VCaP (cell line): ENCODE results near the gene PEX7.
"Not testable (repeated sequence)": the region's sequence is repeated elsewhere in the genome, so short reads cannot be mapped to it uniquely, and the experiment has no call there.

ENCODE experiments used
- H3K27ac ChIP-seq: fragments of 450-650 bp; 2 replicates; pipeline ENCODE4 v1.5.1; 2017
- CTCF ChIP-seq: fragments of 450-650 bp; conservative IDR thresholded peaks from 2 replicates; pipeline ENCODE4 v1.5.1; 2017; ENCODE audit warnings: mild to moderate bottlenecking, moderate library complexity

PEX7 gene

GRCh38 chr6:136823128-136823660 lies 802 bp downstream of the PEX7 start:
- H3K27ac ChIP-seq: peak overlapping the region; percentile 87
- TF ChIP-seq CTCF: no peak

- H3K27ac ChIP-seq: peak overlapping the region; percentile 72
- no peak for TF ChIP-seq CTCF
Measured at GRCh38 chr6:136826216-136826615, 3.8 kb downstream of the PEX7 start.

GRCh38 chr6:136831873-136832562 lies 9.6 kb downstream of the PEX7 start:
- no peak overlapping the region for H3K27ac ChIP-seq
- no peak for TF ChIP-seq CTCF

GRCh38 chr6:136840276-136841001 lies 18.0 kb downstream of the PEX7 start:
- no peak overlapping the region for H3K27ac ChIP-seq
- no peak for TF ChIP-seq CTCF

GRCh38 chr6:136843210-136843609 lies 20.8 kb downstream of the PEX7 start:
- TF ChIP-seq CTCF: no peak
- no peak overlapping the region for H3K27ac ChIP-seq

- TF ChIP-seq CTCF: peak; percentile 86
Measured at GRCh38 chr6:136846046-136846445, 23.7 kb downstream of the PEX7 start.

GRCh38 chr6:136846477-136846876 lies 24.1 kb downstream of the PEX7 start:
- H3K27ac ChIP-seq: not testable (repeated sequence)

More at GRCh38 chr6:136846046-136846445, 23.7 kb downstream of the PEX7 start:
- H3K27ac ChIP-seq: no peak overlapping the region

- H3K27ac ChIP-seq: not testable (repeated sequence)
Measured at GRCh38 chr6:136849979-136850563, 27.7 kb downstream of the PEX7 start.
